CD4-positive, alpha-beta T cell treated with Interleukin-21 for 1 hour (primary cell): ENCODE measurements around the gene ANKRD23.
A peak's percentile ranks its signal among the peaks of the same experiment; 100 is the strongest.
"Not testable (repeated sequence)": the region's sequence is repeated elsewhere in the genome, so short reads cannot be mapped to it uniquely, and the experiment has no call there.

Experiments used
- DNase-seq: peaks from one replicate; pipeline ENCODE4 v3.0.0-alpha.2; 2020

The ANKRD23 gene

DNA sequence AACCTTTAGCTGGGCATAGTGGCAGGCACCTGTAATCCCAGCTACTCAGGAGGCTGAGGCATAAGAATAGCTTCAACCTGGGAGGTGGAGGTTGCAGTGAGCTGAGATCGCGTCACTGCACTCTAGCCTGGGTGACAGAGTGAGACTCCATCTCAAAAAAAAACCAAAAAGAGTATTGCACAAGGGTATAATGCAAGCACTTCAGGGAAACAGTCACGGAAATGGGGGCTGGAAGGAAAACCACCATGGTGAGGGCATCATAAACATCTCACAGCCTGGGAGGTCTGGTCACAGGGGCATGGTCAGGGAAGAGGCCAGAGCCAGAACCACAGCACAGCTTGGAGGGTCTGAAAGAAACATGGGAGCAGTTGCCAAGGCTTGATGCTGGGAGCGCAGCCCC, 19.2 kb upstream of the ANKRD23 start:
- not testable (repeated sequence) for DNase-seq

DNA sequence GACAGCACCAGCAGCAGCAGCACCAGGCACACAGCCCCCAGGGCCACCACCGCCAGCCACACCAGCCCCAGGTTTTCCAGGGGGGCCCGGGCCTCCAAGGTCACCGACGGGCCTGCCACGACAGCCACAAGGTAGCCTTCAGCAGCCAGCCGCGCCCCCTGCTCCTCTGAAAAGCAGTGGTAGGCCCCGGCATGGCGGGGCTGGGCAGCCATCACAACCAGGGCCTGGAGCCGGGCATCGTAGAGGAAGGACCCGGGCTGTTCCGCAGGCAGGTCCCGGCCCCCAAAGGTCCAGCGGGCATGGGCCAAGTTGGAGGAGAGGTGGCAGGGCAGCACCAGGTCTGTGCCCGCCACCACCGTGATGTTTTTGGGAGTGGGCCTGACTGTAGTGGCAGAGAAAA, 17.3 kb upstream of the ANKRD23 start:
- DNase-seq: no peak

DNA sequence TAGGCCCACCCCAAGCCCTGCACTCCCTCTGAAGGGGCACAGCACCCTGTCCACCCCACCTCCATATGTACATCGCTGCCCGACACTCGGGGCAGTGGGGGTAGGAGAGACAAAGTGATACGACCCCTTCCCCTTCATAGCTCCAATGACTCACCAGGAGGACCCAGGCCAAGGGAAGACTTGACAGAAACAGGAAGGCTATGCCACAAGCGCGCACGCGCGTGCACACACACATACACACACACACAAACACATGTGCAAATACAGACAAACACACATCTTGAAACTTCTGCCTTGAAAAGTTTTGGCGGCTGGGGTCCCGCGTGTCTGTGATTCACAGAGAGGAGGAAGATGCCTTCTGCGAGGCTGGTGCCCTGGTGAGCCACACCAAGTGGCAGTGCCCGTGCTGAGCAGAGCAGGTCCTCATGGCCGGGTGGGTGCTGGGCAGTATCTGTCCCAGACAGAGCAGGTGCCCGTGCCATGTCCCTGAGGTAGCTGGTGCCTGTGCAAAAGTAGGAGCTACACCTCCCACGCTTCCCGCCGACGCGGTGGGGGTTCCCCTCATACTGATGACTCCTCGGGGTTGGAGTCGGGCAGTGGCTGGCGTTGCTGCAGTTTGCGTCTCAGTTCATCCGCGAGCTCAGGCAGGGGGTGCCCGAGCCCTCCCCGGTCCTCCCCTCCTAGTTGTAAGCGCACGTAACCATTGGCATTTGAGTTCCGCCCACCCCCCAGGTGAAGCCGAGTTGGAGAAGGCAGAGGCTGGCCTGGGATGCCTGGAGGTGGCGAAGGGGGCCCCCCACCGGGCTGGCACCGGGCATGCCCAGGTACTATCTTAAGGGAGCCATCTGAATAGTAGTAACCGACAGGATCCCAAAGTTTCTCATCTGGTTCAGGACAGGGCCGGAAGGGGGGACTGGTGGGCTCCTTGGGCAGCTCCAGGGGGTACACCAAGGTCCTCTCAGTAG, 16.5 kb upstream of the ANKRD23 start:
- peak; percentile 37 for DNase-seq

DNA sequence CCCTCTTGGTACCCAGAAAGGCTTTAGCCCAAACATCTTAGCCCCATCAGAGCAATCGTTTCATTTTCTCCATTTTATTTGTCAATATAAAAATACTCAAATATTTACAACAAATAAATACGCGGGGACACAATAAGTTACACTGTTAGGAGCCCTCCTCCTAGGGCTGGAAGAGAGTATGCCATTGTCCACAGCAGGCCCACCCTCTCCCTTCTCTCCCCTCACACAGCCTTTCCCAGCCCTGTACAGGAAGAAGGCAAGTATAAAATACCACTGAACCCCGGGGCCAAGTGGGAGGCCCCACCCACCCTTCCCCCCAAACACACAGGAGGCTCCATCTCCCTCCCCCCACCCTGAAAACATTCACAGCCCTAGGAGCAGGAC, 15.9 kb upstream of the ANKRD23 start:
- no peak for DNase-seq

DNA sequence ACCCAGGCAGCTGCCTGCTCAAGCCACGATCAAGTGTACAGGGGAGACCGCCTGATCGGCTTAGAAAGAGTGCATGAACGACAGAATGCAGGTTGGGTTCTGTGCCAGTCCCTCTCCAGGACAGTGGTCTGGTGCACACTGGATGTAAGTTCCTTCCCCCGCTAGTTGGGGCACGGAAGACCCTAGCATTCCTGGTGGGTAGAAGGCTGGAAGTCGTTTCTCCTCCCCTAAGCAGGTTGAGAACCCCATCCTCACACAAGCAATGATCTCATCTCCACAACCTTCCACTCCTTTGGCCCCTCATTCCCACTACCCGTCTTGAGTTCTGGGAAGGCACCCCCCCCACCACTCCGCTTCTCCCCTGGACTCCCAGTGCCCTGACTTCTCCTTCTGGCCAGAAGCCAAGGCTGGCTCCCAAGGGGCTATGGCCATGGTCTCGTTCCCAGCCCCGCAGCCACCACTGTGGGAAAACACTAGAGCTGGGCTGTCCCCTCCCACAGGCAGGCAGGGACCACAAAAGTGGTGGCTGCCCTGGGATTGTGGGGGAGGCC, 15.4 kb upstream of the ANKRD23 start:
- DNase-seq: no peak

DNA sequence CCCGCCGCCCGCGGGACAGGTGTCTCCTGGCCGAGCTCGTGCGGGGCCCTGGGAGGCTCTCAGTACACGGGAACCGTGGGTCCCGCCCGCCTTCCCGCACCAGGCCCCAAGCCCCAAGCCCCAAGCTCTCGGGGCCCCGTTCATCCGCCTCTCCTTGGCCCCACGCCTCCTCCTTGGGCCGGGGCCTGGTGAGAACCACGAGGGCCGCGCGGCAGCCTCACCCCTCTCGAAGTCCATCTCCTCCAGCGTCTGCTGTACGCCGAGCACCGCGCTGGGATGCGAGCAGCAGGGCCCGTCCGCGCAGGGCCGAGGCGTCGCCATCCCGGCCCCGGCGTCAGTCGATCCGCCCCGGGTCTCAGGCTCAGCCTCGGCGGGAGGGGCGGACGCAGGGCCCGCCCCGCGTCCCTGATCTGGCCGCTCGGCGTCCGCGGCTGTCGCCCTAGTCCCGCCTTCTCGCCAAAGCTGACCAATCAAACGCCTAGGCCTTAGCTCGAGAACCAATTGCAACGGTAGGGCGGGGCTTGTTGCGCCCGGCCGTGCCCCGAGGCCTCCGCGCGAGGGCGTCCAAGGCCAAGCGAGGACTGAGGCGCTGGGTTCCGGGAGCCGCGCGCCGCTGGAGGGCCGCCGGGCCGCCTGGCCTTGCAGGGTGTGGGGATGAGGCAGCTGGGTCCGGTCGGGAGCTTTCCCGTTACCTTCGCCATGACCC, 14.0 kb upstream of the ANKRD23 start, which contains the start of gene ANKRD39:
TSS of gene ANKRD39 (minus strand) at position 350 of the 706 bp plus-strand sequence. CDS start at position 321, 29 bp downstream.
- DNase-seq: peak; percentile 99

DNA sequence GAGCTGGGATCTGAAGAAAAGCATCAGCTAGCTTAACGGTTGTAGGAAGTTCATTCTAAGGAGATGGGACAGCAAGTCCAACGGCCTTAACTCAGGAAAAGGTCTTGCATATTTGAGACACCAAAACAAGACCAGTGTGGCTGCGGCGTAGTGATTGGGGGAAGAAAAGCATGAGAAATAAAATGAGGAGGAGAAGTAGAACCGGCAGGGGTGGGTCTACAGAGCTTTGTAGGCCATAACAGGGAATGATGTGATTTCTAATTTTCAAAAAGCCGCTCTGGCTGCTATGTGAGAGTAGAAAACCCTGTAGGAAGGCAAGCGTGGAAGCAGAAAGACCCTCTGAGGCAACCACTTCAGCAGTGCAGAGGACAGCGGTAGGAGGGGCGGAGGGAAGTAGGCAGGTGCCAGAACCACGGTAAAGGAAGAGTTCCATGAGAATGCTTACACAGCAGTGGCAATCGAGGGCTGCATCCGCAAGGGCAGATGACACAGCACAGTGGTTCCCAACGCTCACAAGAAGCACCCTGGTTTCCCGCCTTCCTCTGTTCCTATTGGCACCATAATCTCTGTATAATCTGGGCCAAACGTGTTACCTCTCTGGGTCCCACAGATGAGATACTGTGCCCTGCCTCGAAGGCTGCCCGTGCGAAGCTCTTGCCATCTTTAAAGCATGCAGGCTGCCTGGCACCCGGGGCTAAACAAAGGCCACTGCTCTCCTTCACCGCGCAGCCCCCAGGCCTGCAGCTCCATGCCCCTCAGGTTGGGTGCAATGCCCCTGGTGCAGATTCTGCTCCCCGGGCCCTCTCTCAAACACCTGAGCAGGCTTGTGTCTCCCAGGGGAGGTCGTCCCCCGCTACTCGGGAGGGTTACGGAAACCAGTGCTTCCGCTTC, 13.2 kb upstream of the ANKRD23 start:
- peak; percentile 33 for DNase-seq

DNA sequence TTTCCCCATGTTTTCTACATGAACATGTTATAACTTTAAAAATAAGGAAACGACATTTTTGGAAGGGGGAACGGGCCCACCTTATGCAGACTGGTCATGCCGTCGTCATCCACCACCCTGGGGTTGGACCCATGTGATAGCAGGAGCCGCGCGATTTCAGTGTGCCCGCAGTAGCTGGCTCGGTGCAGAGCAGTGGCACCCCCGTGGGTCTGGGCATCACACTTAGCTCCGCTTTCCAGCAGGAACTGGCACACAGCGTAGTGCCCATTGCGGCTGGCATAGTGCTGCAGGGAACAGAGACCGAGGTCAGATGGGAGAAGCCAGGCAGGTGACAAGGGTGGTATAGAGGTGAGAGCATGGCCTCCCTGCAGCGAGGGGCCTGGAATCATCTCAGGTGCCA, 9.5 kb upstream of the ANKRD23 start:
- no peak for DNase-seq

DNA sequence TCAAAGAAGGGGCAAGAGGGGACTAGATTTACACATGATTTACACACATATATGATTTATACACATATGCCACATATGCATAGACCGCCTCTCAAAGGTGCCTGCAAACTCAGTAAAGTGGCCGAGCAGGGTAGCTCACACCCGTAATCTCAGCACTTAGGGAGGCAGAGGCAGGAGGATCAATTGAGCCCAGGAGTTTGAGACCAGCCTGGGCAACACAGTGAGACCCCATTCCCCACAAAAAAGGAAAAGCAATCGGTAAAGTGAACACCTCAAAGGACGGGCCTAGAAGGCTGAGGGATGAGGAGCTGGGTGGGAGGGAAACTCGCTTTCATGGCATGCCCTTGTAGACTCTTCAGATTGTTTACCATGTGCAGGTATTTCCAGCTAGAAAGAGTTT, 8.8 kb upstream of the ANKRD23 start:
- DNase-seq: no peak

DNA sequence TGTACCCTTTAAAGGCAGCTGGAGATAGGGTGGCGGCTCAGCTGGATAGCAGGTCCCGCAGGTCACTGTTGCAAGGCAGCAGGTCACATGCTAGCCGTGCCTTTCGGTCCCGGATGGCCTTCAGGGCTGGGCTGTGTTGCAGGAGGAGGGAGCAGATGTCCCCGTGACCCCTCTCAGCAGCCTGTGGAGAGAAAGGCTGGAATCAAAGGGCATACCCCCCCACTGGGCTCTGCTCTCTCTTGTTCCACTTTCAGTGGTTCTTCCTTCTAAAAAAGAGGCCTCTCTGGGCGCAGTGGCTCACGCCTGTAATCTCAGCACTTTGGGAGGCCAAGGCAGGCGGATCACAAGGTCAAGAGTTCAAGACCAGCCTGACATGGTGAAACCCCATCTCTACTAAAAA, 4.4 kb upstream of the ANKRD23 start:
- DNase-seq: no peak

DNA sequence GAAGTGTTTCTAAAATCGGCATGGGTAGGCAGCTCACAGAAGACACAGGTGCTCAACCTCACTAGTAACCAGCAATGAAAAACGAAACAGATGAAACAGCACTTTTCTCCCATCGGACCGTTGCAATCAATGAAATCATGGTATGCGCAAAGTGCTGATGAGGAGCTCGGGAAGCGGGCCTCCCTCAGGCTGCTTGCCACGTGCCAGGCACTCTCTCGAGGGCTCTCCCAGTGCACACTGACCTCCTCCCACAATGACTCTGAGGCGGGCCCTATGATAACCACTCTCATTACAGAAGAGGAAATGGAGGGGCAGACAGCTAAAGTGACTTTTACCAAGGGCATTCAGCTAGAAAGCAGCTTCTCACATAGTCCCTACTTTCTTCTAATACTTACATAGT, 3.8 kb upstream of the ANKRD23 start:
- no peak for DNase-seq

DNA sequence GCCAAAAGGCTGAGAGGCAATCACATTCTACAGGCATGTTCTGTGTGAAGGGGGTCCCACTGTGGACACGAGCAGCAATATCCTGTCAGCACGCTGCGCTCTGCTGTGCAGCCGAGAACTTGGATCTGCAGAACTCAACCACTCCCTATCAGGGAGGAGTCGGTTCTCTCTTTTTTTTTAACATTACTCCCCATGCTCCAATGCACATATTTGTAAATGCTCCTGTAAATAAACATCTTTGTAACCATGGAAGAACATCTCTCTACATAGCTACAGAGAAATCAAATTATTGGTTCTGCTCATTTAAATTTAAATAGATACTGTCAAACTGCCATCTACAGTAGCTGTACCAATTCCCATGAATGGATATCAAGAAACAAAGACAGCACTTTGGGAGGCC, 3.0 kb upstream of the ANKRD23 start:
- DNase-seq: no peak

DNA sequence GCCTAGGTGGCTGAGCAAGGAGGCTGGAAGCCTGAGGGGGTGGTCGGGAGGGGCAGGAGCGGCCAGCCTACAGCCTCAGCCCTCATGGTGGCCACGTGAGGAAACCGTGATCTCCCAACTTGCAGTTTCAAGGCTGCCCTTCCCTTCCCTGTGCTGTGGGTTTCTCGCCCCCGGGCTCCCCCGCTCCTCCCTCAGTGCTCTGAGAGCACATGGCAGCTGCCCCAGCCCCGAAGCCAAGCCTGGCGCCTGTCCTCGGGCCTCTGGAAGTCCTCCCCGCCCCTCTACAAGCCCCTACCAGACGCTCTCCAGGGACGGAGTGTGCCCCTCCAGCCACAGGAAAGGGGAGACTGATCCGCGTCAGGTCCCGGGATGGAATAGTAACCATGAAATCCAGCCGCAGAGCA, 586 bp upstream of the ANKRD23 start:
- no peak for DNase-seq

DNA sequence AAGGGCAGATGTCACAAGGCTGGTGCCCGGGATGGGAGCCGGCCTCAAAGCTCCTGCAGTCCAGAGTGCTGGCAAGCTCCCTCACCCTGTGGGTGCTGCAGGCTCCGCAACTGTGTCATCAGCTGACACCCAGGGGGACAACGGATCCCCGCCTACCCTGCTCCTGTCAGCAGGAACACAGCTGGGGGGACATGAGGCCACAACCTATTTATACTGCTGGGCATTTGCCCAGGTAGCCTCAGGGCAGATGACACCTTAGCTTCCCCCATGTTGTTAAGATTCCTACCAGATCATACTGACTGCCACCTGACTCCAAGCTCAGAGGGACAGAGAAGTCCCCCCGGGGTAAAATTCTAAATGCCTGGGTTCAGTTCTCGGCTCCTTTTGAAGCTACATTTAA, 1.2 kb downstream of the ANKRD23 start:
- DNase-seq: no peak

DNA sequence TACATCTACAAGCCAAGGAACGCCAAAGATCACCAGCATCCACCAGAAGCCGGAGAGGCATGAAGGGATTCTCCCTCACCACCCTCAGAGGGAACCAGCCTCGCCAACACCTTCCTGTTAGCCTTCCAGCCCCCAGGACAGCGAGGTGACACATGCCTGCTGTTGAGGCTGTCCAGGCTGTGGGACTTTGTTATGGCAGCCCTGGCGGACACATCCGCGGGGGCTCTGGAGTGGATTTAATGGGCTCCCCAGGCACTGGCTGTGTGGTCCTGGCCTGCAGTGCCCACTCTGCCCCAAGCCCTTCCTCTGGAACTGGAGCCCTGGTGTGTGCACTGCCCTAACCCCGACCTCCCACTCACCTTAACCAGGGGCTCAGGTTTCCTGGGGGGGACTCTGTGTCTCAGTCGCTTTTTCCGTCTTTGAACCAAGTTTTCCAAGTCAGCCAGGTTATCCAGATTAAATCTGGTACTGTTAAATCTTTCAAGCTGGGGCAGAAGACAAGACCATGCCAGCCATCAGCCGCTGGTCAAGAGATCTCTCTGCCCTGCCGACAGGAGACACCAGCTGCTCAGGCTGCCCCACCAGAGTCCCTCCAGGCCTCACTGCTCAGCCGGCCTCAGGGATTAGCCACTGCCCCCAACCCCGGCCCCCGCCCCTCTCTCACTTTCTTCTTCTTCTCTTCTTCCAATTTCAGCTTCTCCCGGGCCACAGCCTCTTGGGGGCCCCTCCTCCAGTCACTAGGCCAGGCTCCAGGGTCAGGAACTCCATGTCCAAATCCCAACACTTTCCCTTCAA, 1.9 kb downstream of the ANKRD23 start:
- no peak for DNase-seq

DNA sequence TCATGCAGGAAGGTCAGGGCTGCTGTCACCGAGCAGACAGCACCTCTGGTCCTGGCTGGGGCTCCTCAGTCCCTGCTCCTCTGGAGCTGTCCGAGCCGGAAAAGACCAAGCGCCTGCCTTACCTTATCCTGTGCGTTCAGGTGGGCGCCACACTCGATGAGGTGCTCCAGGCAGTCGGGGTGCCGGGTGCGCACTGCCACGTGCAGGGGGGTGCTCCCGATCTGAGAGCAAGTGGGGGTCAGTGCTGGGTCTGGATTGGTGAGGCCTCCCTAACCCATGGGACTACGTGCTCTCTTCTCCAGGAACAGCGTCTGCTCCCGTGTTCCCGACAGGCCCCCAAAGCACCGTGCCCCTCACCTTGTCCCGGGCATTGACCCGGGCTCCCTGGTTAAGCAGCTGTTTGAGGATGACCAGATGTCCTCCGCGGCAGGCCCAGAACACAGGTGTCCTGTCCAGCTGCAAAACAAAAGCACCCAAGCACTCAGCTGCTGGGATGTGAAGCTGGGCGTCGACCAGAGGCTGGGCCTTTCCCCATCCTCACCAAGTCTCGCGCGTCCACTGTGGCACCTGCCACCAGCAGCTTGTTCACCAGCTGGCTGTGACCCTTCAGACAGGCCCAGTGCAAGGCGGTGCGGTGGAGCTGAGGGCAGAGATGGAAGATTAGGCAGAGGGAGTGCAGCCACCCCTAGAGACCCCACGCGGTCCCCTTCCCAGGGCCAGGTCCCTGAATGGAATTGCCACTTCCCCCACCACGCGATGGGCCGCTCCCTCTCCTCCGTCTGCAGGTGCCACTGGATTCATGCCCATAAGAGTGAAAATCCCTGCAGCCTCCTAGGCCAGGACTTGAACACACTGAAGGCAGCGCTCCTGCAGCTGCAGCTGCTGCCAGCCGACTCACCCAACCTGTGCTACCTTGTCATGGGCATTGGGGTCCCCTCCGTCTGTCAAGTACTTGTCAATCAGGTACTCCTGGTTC, 3.7 kb downstream of the ANKRD23 start:
- DNase-seq: no peak

DNA sequence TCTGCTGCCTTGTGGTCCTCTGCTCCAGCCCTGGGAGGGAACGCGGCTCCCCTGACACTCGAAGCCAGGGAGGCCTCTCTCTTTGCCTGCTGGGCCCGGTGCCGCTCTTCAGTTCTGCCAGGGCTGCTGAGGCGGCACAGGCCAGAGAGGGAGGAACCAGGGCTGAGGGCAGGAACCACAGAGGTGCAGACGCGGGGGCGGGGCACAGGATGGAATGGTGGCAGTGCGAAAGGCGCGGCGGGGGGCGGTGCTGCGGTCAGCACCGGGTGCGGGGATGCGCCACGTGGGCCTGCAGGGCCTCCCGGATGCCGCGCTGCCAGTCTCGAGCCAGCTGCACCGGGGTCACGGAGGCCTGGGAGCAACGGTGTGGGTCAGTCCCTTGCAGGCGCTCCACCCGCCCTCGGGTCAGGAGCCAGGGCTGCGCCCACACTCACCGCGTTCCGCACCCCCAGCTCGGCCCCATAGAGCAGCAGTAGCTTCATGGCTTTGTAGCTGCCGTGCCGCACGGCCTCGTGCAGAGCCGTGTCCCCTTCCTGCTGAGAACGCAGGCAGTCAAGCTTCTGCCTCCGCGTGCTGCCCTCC, 4.4 kb downstream of the ANKRD23 start:
- DNase-seq: peak; percentile 82

DNA sequence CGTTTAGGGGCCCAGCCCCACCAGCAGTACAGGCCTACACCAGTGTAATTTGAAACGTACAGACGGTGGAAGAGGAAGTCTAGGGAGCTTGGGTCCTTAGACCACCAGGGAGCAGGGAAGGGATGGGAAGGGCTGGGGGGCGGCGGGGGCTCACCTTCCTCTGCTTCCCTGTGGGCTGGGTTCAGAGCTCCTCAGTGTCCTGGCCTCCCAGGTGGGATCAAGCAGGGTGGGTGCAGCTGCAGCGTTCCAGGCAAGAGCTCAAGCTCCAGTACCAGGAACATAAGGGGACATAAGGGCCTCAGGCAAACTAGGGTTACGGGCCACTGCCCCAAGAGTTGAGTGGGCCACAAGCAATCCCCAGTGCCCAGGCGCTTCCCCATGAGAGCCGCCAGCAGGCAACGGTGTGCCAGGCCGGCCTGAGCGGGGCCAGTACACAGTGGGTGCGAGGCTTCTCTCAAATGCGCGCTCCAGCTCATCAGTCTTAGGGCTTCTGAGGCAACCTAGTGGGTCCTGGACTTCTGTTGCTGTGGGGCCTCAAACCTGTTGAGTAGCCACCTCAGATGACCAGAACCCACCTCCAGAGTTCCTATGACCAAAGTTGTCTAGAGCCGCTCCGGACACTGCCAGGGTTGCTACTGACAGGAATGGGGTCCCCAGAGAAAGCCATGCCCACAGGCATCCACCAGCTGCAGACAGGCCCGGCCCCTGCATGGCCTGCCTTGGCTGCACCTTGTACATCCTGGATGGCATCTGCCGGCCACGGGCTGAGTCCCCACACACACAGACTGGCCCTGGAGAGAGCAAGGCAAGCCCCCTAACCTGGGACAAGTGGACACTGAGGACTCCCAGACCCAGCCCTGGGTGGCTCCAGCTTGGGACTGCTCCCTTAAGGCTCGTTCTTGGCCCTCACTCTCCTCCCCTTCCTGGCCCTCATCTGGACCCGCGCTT, 5.2 kb downstream of the ANKRD23 start:
- DNase-seq: no peak

DNA sequence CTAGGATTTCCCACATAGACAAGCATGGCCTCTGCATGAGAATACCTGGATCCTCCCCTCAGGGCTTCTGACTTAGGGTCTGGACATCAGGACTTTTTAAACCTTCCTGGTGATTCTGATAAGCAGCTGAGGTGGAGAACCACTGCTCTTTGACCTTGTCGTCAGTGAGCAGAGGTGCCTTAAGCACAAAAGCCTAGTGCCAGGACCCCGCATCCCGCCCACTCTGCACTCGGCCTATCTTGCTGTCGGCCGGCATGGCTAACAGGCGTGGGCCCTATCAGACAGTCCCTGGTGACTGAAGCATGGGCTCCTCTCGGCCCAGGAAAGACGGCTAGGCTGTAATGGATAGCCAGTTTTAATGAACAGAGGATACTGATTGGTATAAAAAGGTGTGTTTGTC, 6.2 kb downstream of the ANKRD23 start:
- no peak for DNase-seq
